ENCODE data around the gene METTL23. TPM values are rescaled to one million over a fixed set of nuclear protein-coding genes. Genes with fewer than 3 reads are reported as not detected.

Gene METTL23
- total and polyA plus RNA-seq, 2 of the 8 experiments (the other 6 are each of a cell fraction or from before 2014, with no cell fraction given): 36.1 to 60.2 TPM

DNA sequence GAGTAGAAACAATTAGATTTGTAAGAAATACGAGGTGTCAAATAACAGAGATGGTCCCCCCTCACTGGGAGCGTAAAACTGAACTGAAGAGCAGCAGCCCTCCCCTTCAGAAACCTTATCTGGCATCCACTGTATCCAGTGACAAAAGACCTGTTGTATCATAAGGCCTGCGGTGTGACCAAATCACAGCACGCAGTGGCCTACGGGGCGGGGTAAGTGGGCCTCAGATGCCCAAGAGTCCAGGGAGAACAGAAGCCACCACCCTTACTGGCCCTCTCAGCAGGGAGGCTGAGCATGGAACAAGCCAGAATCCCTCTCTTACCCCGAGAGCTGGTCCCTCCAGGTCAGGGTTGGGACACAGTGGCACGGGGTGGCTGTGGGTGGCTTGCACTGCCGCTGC, 5.7 kb upstream of the METTL23 start:
- H3K9ac ChIP-seq (replicated peaks in 1 of 4; ENCODE audit: extremely low read depth in 1 of 4, low read depth in 3 of 4, low read length in 3 of 4): no peak overlapping the region; a peak in 1 of 7 replicates
- H2AK5ac ChIP-seq (ENCODE audit: low read depth, low read length): no peak overlapping the region
- H3K4me2 ChIP-seq (ENCODE audit: insufficient read depth in 1 of 2, low read depth in 2 of 2, low read length in 2 of 2): no peak overlapping the region
- no peak overlapping the region for H4K5ac ChIP-seq (ENCODE audit: insufficient read length, low read depth, low read length)
- H3K18ac ChIP-seq (ENCODE audit: extremely low read depth, low read length): no peak overlapping the region
- ChIA-PET POLR2A (ENCODE audit: partially characterized antibody) (interaction anchor here (0.6 to 1.0 kb wide), 2 partner anchors 14 to 265 kb away, joined by 3 to 4 read pairs; no protein-coding TSS in a partner anchor), CTCF (ENCODE audit: partially characterized antibody) (interaction anchor here (0.9 kb wide), 1 partner anchor 9 kb away, joined by 3 read pairs; no protein-coding TSS in a partner anchor)
- H3K56ac ChIP-seq (replicated peaks; ENCODE audit: insufficient read length, low read depth, low read length): no peak overlapping the region
- H3K79me2 ChIP-seq (ENCODE audit: control insufficient read depth in 1 of 2, insufficient read depth in 2 of 2, low read length in 2 of 2): peaks cover 0 to 7% of the 10 kb centered on the region in 2 experiments; a peak in 2 of 4 replicates
- no peak overlapping the region for H2BK5ac ChIP-seq (ENCODE audit: low read depth, low read length)
- no peaks in the 10 kb centered on the region for H3K9me3 ChIP-seq (ENCODE audit: insufficient read depth in 2 of 2, low read depth in 1 of 2, low read length in 1 of 2)
- peaks cover 11 to 66% (median 39%) of the 10 kb centered on the region in 4 experiments for H3K36me3 ChIP-seq (ENCODE audit: control insufficient read depth in 2 of 4, insufficient read depth in 4 of 4, low read length in 3 of 4)
- H3K14ac ChIP-seq (ENCODE audit: insufficient read length): no peak overlapping the region
- no peak overlapping the region for H3K4ac ChIP-seq (replicated peaks; ENCODE audit: insufficient read length, low read depth, low read length)
- no peak overlapping the region for H2BK20ac ChIP-seq (ENCODE audit: low read length)
- no peak overlapping the region for H2BK15ac ChIP-seq (ENCODE audit: low read length)
- WGBS, 2 experiments (ENCODE audit: extremely low coverage in 1 of 2, insufficient coverage in 1 of 2, insufficient read length in 1 of 2, insufficient replicate concordance in 2 of 2, low coverage in 1 of 2, low lambda C conversion rate in 2 of 2, missing lambda C conversion rate in 1 of 2): 91% methylated on average over 9 of the region's 9 CpGs; no CpG with 5 or more reads in 1 of the 2 experiments
- no peak overlapping the region for H4K91ac ChIP-seq (replicated peaks; ENCODE audit: insufficient read length, low read length)
- H3K4me3 ChIP-seq (ENCODE audit: extremely low read depth in 1 of 4, insufficient read depth in 2 of 4, low read depth in 3 of 4, low read length in 4 of 4): no peak overlapping the region
- no peak overlapping the region for H2AFZ ChIP-seq (ENCODE audit: low read length)
- no peak overlapping the region for H3K27ac ChIP-seq (ENCODE audit: low read depth, low read length)
- FAIRE-seq (no peak), DNase-seq (ENCODE audit: low read depth in 1 of 2, low spot score in 2 of 2) (no peak)
- no peak overlapping the region for H2BK12ac ChIP-seq (ENCODE audit: low read depth, low read length)
- H2BK120ac ChIP-seq (replicated peaks; ENCODE audit: low read depth, low read length): no peak overlapping the region
- H4K8ac ChIP-seq (ENCODE audit: extremely low read depth, insufficient read depth, low read length): no peak overlapping the region
- no peak overlapping the region for H3K23ac ChIP-seq (ENCODE audit: insufficient read length)
- peaks cover 5% of the 10 kb centered on the region; the same call in 1 of the 2 replicates for H3K23me2 ChIP-seq (ENCODE audit: low read depth, low read length)
- H3K4me1 ChIP-seq (replicated peaks in 1 of 4; ENCODE audit: control insufficient read depth in 3 of 4, insufficient read depth in 4 of 4, low read length in 3 of 4): peaks cover 0 to 4% (median 1%) of the 10 kb centered on the region in 4 experiments; a peak in 4 of 7 replicates
- peaks cover 0 to 7% of the 10 kb centered on the region in 2 experiments for H4K20me1 ChIP-seq (replicated peaks in 1 of 2; ENCODE audit: control insufficient read depth in 1 of 2, insufficient read depth in 2 of 2, low read length in 2 of 2)
- no peaks in the 10 kb centered on the region for H3K79me1 ChIP-seq (ENCODE audit: low read depth, low read length)
- no peaks in the 10 kb centered on the region for H3K27me3 ChIP-seq (replicated peaks in 1 of 4; ENCODE audit: control insufficient read depth in 3 of 4, extremely low read depth in 1 of 4, insufficient read depth in 3 of 4, low read length in 3 of 4)
- TF ChIP-seq SP2 (IDR thresholded peaks at IDR 0.05; ENCODE audit: low read length) (no peak), POLR2AphosphoS5 (IDR thresholded peaks at IDR 0.05; ENCODE audit: low read depth, low read length) (no peak), SP1 (IDR thresholded peaks at IDR 0.05; ENCODE audit: low read depth, low read length) (no peak), NANOG (IDR thresholded peaks at IDR 0.05; ENCODE audit: insufficient read depth, low read depth, low read length, poor library complexity, severe bottlenecking) (no peak), KDM5A (IDR thresholded peaks at IDR 0.05; ENCODE audit: low read length) (no peak), BCL11A (IDR thresholded peaks at IDR 0.05; ENCODE audit: low read depth in 2 of 2, low read length in 2 of 2) (no peak), HDAC2 (IDR thresholded peaks at IDR 0.05; ENCODE audit: borderline replicate concordance in 1 of 2, low read depth in 2 of 2, low read length in 2 of 2) (no peak), FOSL1 (IDR thresholded peaks at IDR 0.05; ENCODE audit: insufficient read depth, low read depth, low read length) (no peak), CTBP2 (IDR thresholded peaks at IDR 0.05; ENCODE audit: borderline replicate concordance, insufficient read depth, insufficient read length, low read length) (no peak)
- TF ChIP-seq, protein P1, sequence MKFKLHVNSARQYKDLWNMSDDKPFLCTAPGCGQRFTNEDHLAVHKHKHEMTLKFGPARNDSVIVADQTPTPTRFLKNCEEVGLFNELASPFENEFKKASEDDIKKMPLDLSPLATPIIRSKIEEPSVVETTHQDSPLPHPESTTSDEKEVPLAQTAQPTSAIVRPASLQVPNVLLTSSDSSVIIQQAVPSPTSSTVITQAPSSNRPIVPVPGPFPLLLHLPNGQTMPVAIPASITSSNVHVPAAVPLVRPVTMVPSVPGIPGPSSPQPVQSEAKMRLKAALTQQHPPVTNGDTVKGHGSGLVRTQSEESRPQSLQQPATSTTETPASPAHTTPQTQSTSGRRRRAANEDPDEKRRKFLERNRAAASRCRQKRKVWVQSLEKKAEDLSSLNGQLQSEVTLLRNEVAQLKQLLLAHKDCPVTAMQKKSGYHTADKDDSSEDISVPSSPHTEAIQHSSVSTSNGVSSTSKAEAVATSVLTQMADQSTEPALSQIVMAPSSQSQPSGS (IDR thresholded peaks at IDR 0.05; ENCODE audit: low read length): no peak
- TF ChIP-seq, protein P2, sequence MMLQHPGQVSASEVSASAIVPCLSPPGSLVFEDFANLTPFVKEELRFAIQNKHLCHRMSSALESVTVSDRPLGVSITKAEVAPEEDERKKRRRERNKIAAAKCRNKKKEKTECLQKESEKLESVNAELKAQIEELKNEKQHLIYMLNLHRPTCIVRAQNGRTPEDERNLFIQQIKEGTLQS (IDR thresholded peaks at IDR 0.05; ENCODE audit: insufficient read depth, low read depth, low read length): no peak
